NCI-H1048 (cell line): ENCODE measurements around the gene UBA5.

Experiments used
- DNase-seq: peaks from one replicate; lab custom pipeline; 2025; lab: John Stamatoyannopoulos, UW

The UBA5 gene

GRCh38 chr3:132654721-132655120, 5.4 kb upstream of the UBA5 start:
- DNase-seq = no peak

- no peak for DNase-seq
Measured at GRCh38 chr3:132655471-132655870, 4.7 kb upstream of the UBA5 start.

- DNase-seq = no peak
Measured at GRCh38 chr3:132657869-132658747, 2.0 kb upstream of the UBA5 start.

- DNase-seq = no peak
Measured at GRCh38 chr3:132659000-132659364, 1.1 kb upstream of the UBA5 start.

GRCh38 chr3:132659365-132660051, 621 bp upstream of the UBA5 start, which contains the start of gene ACAD11:
ACAD11 (minus strand) TSS chr3:132659809; CDS start chr3:132659751, 58 bp downstream.
- no peak for DNase-seq

- no peak for DNase-seq
Measured at GRCh38 chr3:132660811-132661070, 612 bp downstream of the UBA5 start.

- DNase-seq = no peak
Measured at GRCh38 chr3:132661101-132661500, 972 bp downstream of the UBA5 start.

- DNase-seq = no peak
Measured at GRCh38 chr3:132662212-132662611, 2.1 kb downstream of the UBA5 start.

DNA sequence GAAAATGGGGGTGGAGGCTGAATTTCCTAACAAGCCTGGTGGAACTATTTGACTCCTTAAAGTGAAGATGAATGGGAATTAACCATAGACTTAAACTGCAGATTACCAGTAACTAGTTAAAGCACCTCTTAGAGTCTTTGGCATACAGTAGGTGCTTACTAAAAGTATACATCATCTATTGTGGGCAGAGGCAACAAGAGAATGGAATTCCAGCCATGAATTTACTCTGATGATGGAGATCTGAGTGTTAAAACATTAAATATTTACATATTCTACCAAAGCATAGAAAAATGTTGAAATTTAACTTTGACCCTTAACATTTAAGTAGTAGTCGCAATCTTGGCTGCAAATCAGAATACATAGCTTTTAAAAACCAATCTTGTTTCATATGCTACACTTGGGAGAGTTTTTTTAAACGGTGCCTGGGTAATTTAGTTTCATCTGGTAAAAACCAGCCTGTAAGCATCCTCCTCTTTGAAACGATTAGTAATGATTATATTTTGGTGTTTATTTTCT, 5.2 kb downstream of the UBA5 start:
- no peak for DNase-seq

GRCh38 chr3:132669256-132669777, 9.2 kb downstream of the UBA5 start:
- no peak for DNase-seq

DNA sequence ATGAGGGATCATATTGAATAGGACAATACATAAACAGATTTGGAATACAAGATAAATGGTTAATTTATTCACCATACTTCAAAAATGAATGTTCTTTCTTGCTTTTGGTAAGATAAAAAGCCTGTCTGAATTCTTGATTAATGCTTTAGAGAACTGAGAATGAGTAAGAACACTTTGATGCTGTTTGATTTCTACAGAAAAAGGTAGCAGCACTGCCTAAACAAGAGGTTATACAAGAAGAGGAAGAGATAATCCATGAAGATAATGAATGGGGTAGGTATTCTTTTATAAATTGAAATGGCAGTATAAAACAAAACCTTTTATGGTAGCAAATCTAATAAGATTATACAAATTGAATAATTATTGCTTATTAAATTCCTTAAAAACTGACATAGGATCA, 15.3 kb downstream of the UBA5 start:
- no peak for DNase-seq

DNA sequence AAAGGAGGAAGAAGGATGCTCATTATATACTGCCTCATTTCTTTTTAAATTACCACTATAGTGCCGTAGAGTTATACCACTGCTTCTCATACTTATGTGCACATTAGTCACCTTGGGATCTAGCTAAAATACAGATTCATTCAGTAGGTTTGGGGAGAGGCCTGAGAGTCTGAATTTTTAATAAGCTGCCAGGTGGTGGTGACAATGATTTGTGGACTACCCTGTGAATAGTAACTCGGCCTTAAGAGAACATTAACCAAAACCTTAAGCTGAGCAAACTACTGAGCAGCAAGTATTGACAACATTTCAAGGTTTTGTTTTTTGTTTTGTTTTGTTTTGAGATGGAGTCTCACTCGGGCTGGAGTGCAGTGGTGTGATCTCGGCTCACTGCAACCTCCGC, 19.8 kb downstream of the UBA5 start:
- DNase-seq = no peak

DNA sequence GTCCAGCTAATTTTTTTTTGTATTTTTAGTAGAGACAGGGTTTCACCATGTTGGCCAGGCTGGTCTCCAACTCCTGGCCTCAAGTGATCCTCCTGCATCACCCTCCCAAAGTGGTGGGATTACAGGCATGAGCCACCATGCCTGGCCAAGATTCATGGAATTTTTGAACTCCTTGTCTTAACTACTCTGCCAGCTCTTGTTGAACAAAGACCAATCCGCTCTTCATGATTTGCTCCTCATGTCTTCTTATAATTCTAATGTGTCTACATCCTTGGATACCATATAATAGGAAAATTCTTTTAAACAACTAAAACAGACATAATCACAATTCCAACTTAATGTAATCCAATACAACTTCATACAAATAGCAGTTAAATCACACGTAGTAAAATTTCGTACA, 21.3 kb downstream of the UBA5 start:
- no peak for DNase-seq

DNA sequence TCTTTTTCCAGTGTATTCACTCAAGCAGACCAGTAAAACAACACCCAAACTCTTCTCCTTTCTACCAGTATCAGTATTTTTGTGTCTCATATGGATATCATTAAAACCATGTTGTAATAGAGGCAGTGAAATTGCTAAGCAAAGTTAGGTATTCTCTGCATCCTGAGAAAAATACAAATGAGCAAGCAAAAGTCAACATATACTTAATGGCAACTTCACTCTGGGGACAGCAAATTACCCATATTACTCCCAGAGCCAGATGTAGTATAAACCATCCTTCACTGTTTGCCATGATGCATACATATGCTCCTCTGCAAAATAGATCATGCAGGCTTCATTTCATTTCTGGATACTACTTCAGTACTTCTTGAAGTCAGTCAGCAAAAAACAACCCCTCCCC, 22.1 kb downstream of the UBA5 start:
- DNase-seq = no peak

DNA sequence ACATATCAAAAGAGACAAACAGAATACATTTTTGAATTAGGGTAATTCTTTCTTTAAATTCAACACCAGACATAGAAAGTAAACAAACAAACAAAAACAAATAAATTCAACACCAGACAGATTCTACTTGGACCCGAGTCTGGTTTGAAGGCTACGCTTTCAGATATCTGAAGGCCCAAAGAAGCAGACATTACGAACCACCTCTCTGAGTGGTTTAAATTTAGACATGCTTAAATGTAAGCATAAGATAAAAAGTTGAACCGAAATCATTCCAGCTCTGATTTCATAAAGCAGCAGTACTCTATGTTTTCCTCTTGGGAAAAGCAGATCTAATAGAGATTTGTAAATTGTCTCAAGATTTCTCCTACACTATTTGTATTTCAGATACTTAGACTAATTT, 29.9 kb downstream of the UBA5 start:
- DNase-seq = no peak

- no peak for DNase-seq
Measured at GRCh38 chr3:132694991-132695390, 34.9 kb downstream of the UBA5 start.

GRCh38 chr3:132695422-132695821, 35.3 kb downstream of the UBA5 start:
- DNase-seq = no peak

GRCh38 chr3:132703733-132704132, 43.6 kb downstream of the UBA5 start:
- no peak for DNase-seq

DNA sequence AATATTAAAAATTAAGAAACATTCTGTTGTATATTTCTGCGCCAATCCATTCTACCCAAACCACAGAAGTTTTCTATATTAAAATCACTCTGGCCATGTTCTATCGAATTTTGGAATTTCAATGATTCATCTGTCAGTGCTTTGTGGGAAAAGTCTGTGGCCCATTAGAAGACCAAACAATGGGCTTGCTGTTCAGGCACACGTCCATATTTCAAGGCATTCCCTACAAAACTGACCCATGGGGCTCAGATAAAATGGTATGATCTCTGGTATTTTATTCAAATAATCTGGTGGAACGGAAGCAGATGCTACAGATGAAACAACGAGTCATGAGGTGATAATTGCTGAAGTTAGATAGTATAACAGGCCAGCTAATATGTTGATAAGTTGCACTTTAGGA, 49.6 kb downstream of the UBA5 start:
- no peak for DNase-seq

GRCh38 chr3:132710311-132710710, 50.2 kb downstream of the UBA5 start:
- DNase-seq = no peak

DNA sequence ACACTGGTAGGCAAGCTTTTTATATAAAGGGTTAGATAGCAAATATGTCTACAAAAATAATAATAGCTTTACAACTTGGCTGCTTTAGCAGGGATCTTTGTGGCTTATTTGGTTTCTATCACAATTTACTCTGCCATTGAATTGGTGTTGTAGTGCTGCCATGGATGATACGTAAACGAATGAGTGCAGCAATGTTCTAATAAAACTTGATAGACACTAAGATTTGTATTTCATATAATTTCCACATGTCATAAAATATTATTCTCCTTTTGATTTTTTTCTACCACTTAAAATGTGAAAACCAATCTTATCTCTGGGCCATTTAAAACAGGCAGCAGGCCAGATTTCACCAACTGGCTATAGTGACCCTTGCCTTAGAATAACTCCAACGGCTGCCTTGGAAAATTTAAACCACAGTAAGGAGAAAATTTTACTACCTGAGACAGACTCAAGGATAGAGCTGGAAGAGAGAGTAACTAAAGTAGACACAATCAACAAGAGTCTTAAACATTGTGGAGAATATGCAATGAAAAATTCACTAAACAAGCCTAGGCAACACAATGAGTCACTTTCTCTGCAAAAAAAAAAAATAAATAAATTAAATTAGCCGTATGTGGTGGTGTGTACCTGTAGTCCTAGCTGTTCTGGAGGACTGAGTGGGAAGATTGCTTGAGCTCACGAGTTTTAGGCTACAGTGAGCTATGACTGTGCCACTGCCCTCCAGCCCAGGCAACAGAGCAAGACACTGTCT, 54.0 kb downstream of the UBA5 start:
- no peak for DNase-seq

- DNase-seq = no peak
Measured at GRCh38 chr3:132716372-132716771, 56.2 kb downstream of the UBA5 start.

GRCh38 chr3:132720228-132720627, 60.1 kb downstream of the UBA5 start:
- DNase-seq = no peak
